ENCODE results near the gene DGCR6.
"Not testable (repeated sequence)": the region's sequence is repeated elsewhere in the genome, so short reads cannot be mapped to it uniquely, and the experiment has no call there.

Gene DGCR6

DNA sequence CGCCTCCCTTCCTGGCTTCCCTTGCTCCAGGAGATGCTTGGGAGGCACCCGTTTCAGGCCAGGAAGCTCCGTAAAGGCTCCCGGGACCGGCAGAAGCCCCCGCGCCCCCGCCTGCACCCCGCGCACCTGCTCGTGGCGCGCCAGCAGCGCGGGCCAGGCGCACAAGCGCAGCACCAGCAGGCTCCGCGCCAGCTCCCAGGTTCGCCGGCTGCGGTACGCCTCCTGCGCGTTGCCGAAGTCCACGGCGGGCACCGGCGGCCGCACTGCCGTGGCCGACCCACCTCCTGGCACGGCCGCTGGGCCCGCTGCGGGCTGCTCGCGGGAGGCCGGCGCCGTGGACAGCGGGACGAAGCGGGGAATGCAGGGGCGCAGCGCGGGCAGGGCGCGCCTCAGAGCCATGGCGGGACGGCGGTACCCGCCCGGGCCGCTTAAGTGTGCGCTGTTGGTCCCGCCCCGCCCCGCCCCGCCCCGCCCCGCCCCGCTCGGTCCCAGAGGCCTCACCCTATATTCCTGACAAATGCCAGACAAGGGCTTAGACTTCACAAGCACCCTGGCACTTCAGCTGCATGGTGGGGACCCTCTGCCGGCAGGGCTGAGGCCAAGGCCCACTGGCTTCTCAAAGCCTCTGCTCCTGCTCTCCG is 29.9 kb downstream of the DGCR6 start, which contains the start of gene PRODH:
Gene PRODH (minus strand): TSS at position 405 of the 641 bp plus-strand sequence. CDS start 6 bp downstream, at position 399.
- Histone ChIP-seq H3K4me1 (ENCODE audit: control insufficient read depth in 2 of 2, insufficient read depth in 1 of 2, low read depth in 1 of 2, low read length in 2 of 2) (no peaks in the 10 kb centered on the region), H4K8ac (ENCODE audit: low read depth, low read length) (no peak within 1 kb of the TSS)
- WGBS, 2 donors (ENCODE audit: extremely low coverage in 2 of 2, insufficient read length in 2 of 2, insufficient replicate concordance in 1 of 2), result no CpG with 5 or more reads among the region's 67 CpGs

GRCh38 chr22:18938691-18939090 is 32.6 kb downstream of the DGCR6 start:
- H2BK12ac ChIP-seq (ENCODE audit: low read length); H4K8ac ChIP-seq (ENCODE audit: low read depth, low read length); H4K91ac ChIP-seq (ENCODE audit: low read depth, low read length, poor library complexity); H3K36me3 ChIP-seq (replicated peaks in 1 of 2; ENCODE audit: control insufficient read depth in 2 of 2, insufficient read depth in 2 of 2, low read length in 2 of 2); H3K4me3 ChIP-seq (ENCODE audit: low read length in 2 of 2); H3K9ac ChIP-seq (ENCODE audit: low read depth, low read length, poor library complexity); DNase-seq (ENCODE audit: low spot score); H3K4ac ChIP-seq (ENCODE audit: low read length); H3K27me3 ChIP-seq (ENCODE audit: control insufficient read depth in 3 of 3, insufficient read depth in 3 of 3, low read depth in 1 of 3, low read length in 3 of 3); H2BK120ac ChIP-seq (ENCODE audit: low read depth, low read length); H2BK15ac ChIP-seq (ENCODE audit: low read length); H2AFZ ChIP-seq (ENCODE audit: low read length); H3K23ac ChIP-seq (ENCODE audit: low read depth, low read length, poor library complexity); H3K9me3 ChIP-seq (replicated peaks in 1 of 2; ENCODE audit: control insufficient read depth in 2 of 2, insufficient read depth in 1 of 2, low read depth in 1 of 2, low read length in 2 of 2); H2BK5ac ChIP-seq (ENCODE audit: low read length); H3K18ac ChIP-seq (ENCODE audit: low read length); H2AK5ac ChIP-seq (ENCODE audit: low read depth, low read length); H3K79me1 ChIP-seq (ENCODE audit: low read depth, low read length); H3K4me2 ChIP-seq (ENCODE audit: insufficient read depth, low read length, poor library complexity, severe bottlenecking); H3K27ac ChIP-seq (replicated peaks; ENCODE audit: low read length); H3K4me1 ChIP-seq (ENCODE audit: control insufficient read depth in 2 of 2, insufficient read depth in 1 of 2, low read depth in 1 of 2, low read length in 2 of 2); H3K14ac ChIP-seq (ENCODE audit: low read length): not testable (repeated sequence)
- no CpG with 5 or more reads among the region's 8 CpGs for WGBS, 2 donors (ENCODE audit: extremely low coverage in 2 of 2, insufficient read length in 2 of 2, insufficient replicate concordance in 1 of 2)

More for the DNA sequence above, 29.9 kb downstream of the DGCR6 start, which contains the start of gene PRODH:
- H3K23ac ChIP-seq (ENCODE audit: low read depth, low read length, poor library complexity), result no peak within 1 kb of the TSS
- no peak within 1 kb of the TSS for H3K4me3 ChIP-seq (ENCODE audit: low read length in 2 of 2)
- H3K79me1 ChIP-seq (ENCODE audit: low read depth, low read length), result no peaks in the 10 kb centered on the region
- H3K4me2 ChIP-seq (ENCODE audit: insufficient read depth, low read length, poor library complexity, severe bottlenecking), result no peak within 1 kb of the TSS
- no peak within 1 kb of the TSS for H3K27ac ChIP-seq (replicated peaks; ENCODE audit: low read length)
- no peak within 1 kb of the TSS for H2BK15ac ChIP-seq (ENCODE audit: low read length)
- no peak within 1 kb of the TSS for H3K4ac ChIP-seq (ENCODE audit: low read length)
- no peaks in the 10 kb centered on the region for H3K27me3 ChIP-seq (ENCODE audit: control insufficient read depth in 3 of 3, insufficient read depth in 3 of 3, low read depth in 1 of 3, low read length in 3 of 3)
- H4K91ac ChIP-seq (ENCODE audit: low read depth, low read length, poor library complexity), result no peak within 1 kb of the TSS
- H2AK5ac ChIP-seq (ENCODE audit: low read depth, low read length), result no peak within 1 kb of the TSS
- H2BK120ac ChIP-seq (ENCODE audit: low read depth, low read length), result no peak within 1 kb of the TSS
- H3K18ac ChIP-seq (ENCODE audit: low read length), result no peak within 1 kb of the TSS
- no peaks in the 10 kb centered on the region for H3K36me3 ChIP-seq (replicated peaks in 1 of 2; ENCODE audit: control insufficient read depth in 2 of 2, insufficient read depth in 2 of 2, low read length in 2 of 2)
- H3K9me3 ChIP-seq (replicated peaks in 1 of 2; ENCODE audit: control insufficient read depth in 2 of 2, insufficient read depth in 1 of 2, low read depth in 1 of 2, low read length in 2 of 2), result no peaks in the 10 kb centered on the region
- no peak within 1 kb of the TSS for H3K14ac ChIP-seq (ENCODE audit: low read length)
- no peak within 1 kb of the TSS for H2BK5ac ChIP-seq (ENCODE audit: low read length)
- no peak for DNase-seq (ENCODE audit: low spot score)
- H2BK12ac ChIP-seq (ENCODE audit: low read length), result no peak within 1 kb of the TSS
- no peak within 1 kb of the TSS for H3K9ac ChIP-seq (ENCODE audit: low read depth, low read length, poor library complexity)
- no peak within 1 kb of the TSS for H2AFZ ChIP-seq (ENCODE audit: low read length)

DNA sequence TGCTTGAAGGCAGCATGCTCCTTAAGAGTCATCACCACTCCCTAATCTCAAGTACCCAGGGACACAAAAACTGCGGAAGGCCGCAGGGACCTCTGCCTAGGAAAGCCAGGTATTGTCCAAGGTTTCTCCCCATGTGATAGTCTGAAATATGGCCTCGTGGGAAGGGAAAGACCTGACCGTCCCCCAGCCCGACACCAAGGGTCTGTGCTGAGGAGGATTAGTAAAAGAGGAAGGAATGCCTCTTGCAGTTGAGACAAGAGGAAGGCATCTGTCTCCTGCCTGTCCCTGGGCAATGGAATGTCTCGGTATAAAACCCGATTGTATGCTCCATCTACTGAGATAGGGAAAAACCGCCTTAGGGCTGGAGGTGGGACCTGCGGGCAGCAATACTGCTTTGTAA is 41.0 kb downstream of the DGCR6 start:
- H3K79me1 ChIP-seq (ENCODE audit: low read depth, low read length); H4K8ac ChIP-seq (ENCODE audit: low read depth, low read length); H3K4me3 ChIP-seq (ENCODE audit: low read length in 2 of 2); H2BK5ac ChIP-seq (ENCODE audit: low read length); H3K9ac ChIP-seq (ENCODE audit: low read depth, low read length, poor library complexity); H3K4me1 ChIP-seq (ENCODE audit: control insufficient read depth in 2 of 2, insufficient read depth in 1 of 2, low read depth in 1 of 2, low read length in 2 of 2); H3K18ac ChIP-seq (ENCODE audit: low read length); H3K4me2 ChIP-seq (ENCODE audit: insufficient read depth, low read length, poor library complexity, severe bottlenecking); H2BK12ac ChIP-seq (ENCODE audit: low read length); H2BK120ac ChIP-seq (ENCODE audit: low read depth, low read length); DNase-seq (ENCODE audit: low spot score); H2BK15ac ChIP-seq (ENCODE audit: low read length); H2AFZ ChIP-seq (ENCODE audit: low read length); H3K9me3 ChIP-seq (replicated peaks in 1 of 2; ENCODE audit: control insufficient read depth in 2 of 2, insufficient read depth in 1 of 2, low read depth in 1 of 2, low read length in 2 of 2); H4K91ac ChIP-seq (ENCODE audit: low read depth, low read length, poor library complexity); H3K36me3 ChIP-seq (replicated peaks in 1 of 2; ENCODE audit: control insufficient read depth in 2 of 2, insufficient read depth in 2 of 2, low read length in 2 of 2); H3K23ac ChIP-seq (ENCODE audit: low read depth, low read length, poor library complexity); H2AK5ac ChIP-seq (ENCODE audit: low read depth, low read length); H3K4ac ChIP-seq (ENCODE audit: low read length); H3K27ac ChIP-seq (replicated peaks; ENCODE audit: low read length); H3K14ac ChIP-seq (ENCODE audit: low read length): not testable (repeated sequence)
- no CpG with 5 or more reads among the region's 9 CpGs for WGBS, 2 donors (ENCODE audit: extremely low coverage in 2 of 2, insufficient read length in 2 of 2, insufficient replicate concordance in 1 of 2)
- H3K27me3 ChIP-seq (ENCODE audit: control insufficient read depth in 3 of 3, insufficient read depth in 3 of 3, low read depth in 1 of 3, low read length in 3 of 3), result peaks cover 0 to 14% (median 0%) of the 10 kb centered on the region in 3 experiments

DNA sequence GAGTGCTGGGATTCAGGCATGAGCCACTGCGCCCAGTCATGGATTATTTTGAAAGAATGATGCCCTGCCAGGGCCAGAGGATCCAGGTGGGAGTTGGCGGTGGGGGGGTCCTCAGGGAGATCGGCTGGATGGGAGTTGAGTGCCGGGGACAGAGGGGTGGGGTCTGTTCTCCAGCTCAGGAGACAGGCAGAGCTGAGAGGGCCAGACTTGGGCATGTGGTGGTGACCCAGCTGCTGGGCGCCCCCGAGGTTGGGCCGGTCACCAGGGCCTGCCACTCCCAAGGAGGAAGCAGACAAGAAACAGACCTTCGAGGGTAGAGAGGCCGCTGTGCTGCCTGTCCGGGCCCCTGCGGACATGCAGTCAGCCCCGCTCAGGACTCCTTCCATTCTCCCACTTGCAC is 41.8 kb downstream of the DGCR6 start:
- Histone ChIP-seq H2AK5ac (ENCODE audit: low read depth, low read length) (peak overlapping the region; percentile 81), H3K18ac (ENCODE audit: low read length) (peak overlapping the region; percentile 76), H2BK12ac (ENCODE audit: low read length) (no peak overlapping the region), H2AFZ (ENCODE audit: low read length) (no peak overlapping the region), H3K9me3 (replicated peaks in 1 of 2; ENCODE audit: control insufficient read depth in 2 of 2, insufficient read depth in 1 of 2, low read depth in 1 of 2, low read length in 2 of 2) (no peaks in the 10 kb centered on the region), H3K79me1 (ENCODE audit: low read depth, low read length) (no peaks in the 10 kb centered on the region), H3K4ac (ENCODE audit: low read length) (no peak overlapping the region), H3K4me2 (ENCODE audit: insufficient read depth, low read length, poor library complexity, severe bottlenecking) (no peak overlapping the region), H3K9ac (ENCODE audit: low read depth, low read length, poor library complexity) (no peak overlapping the region), H2BK120ac (ENCODE audit: low read depth, low read length) (no peak overlapping the region), H3K27me3 (ENCODE audit: control insufficient read depth in 3 of 3, insufficient read depth in 3 of 3, low read depth in 1 of 3, low read length in 3 of 3) (peaks cover 0 to 15% (median 0%) of the 10 kb centered on the region in 3 experiments), H4K91ac (ENCODE audit: low read depth, low read length, poor library complexity) (no peak overlapping the region), H3K4me1 (ENCODE audit: control insufficient read depth in 2 of 2, insufficient read depth in 1 of 2, low read depth in 1 of 2, low read length in 2 of 2) (peaks cover 0 to 3% of the 10 kb centered on the region in 2 donors), H3K36me3 (replicated peaks in 1 of 2; ENCODE audit: control insufficient read depth in 2 of 2, insufficient read depth in 2 of 2, low read length in 2 of 2) (no peaks in the 10 kb centered on the region), H3K14ac (ENCODE audit: low read length) (no peak overlapping the region), H4K8ac (ENCODE audit: low read depth, low read length) (no peak overlapping the region), H3K4me3 (ENCODE audit: low read length in 2 of 2) (no peak overlapping the region), H3K23ac (ENCODE audit: low read depth, low read length, poor library complexity) (no peak overlapping the region), H3K27ac (replicated peaks; ENCODE audit: low read length) (no peak overlapping the region), H2BK15ac (ENCODE audit: low read length) (peak overlapping the region; percentile 17), H2BK5ac (ENCODE audit: low read length) (no peak overlapping the region)
- DNase-seq (ENCODE audit: low spot score), result no peak
- no CpG with 5 or more reads among the region's 12 CpGs for WGBS, 2 donors (ENCODE audit: extremely low coverage in 2 of 2, insufficient read length in 2 of 2, insufficient replicate concordance in 1 of 2)
